GM13976 (cell line): ENCODE data around the gene SMCO1.
"Not testable (repeated sequence)": the region's sequence is repeated elsewhere in the genome, so short reads cannot be mapped to it uniquely, and the experiment has no call there.

Experiments
- DNase-seq: peaks from one replicate; pipeline ENCODE4 v3.0.0; 2012; ENCODE audit warnings: low spot score
- CTCF ChIP-seq: IDR thresholded peaks from 2 replicates; pipeline ENCODE4 v1.5.1; 2012; ENCODE audit warnings: borderline replicate concordance, mild to moderate bottlenecking; ENCODE audit not compliant: insufficient read depth; ENCODE audit errors: extremely low read depth, missing control alignments, control extremely low read depth
- in situ Hi-C: fragments of 300-500 bp; cut with MboI; formaldehyde crosslinking; loops from one replicate; pipeline ENCODE4 v1.12.0; 2022; ENCODE audit warnings: low sequenced_read_pairs, mixed read lengths, inconsistent platforms; ENCODE audit not compliant: unreplicated experiment

Gene SMCO1

GRCh38 chr3:196554205-196554604 lies 39.1 kb upstream of the SMCO1 start:
- in situ Hi-C loops = no loop called here
- DNase-seq = no peak
- TF ChIP-seq CTCF = no peak

- no peak for TF ChIP-seq CTCF
- DNase-seq = no peak
- in situ Hi-C loops = no loop called here
Measured at GRCh38 chr3:196553551-196553950, 38.4 kb upstream of the SMCO1 start.

DNA sequence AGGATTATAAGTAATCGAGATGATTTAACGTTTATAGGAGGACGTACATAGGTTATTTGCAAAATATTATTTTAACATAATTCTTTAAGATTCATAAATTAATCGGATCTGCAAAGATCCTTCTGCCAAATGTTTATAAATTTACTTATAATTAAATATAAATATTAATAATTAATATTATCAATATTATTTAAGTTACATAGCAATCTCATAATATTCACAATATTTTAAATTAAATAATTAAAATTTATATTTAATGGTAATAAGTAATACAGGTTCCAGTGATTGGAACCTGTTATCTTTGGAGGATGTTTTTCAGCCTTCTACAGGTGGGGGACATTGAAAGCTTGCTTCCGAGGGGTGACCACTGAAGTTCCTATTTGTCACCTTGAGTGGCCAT lies 37.1 kb upstream of the SMCO1 start:
- no peak for DNase-seq
- in situ Hi-C loops = no loop called here
- no peak for TF ChIP-seq CTCF

- in situ Hi-C loops, DNase-seq: not testable (repeated sequence)
Measured at GRCh38 chr3:196550172-196550571, 35.0 kb upstream of the SMCO1 start.

GRCh38 chr3:196549312-196549711 lies 34.2 kb upstream of the SMCO1 start:
- DNase-seq, in situ Hi-C loops: not testable (repeated sequence)

DNA sequence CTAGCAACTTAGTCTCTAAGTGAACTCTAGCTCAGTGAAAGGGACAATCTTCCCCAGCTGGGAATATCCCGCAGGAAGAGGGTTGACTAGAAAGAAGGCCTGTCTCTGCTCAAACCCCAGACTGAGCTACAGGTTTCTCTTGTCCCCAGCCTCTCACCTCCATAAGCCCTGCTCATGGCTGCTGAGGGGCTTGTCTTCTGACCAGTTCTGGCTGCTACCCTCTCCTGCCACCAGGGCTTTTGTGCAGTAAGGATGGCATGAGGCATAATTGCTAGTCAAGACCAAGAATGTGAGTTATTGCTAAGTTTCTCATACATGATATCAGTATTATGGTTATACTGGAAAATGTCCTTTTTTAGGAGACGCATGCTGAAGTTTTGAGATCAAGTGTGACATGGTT lies 31.9 kb upstream of the SMCO1 start:
- DNase-seq = no peak
- in situ Hi-C loops = no loop called here
- no peak for TF ChIP-seq CTCF

DNA sequence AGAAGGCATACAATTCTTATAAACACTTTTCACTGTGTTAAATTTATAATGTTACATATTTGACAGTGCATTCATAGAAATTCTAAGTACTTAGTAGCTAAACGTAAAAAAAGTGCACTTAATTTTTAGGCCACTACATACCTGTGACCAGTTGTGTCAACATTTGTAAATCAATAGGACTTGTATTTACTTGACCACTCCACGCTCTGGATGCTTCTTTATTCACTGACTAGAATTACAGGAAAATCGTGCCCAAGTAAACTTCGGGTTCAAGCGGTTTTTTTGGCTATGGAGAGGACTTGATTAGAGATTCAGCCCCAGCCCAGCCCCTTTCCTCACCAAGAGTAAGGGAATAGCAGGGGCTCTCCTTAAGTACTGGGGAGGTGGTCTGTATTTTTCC lies 31.4 kb upstream of the SMCO1 start:
- in situ Hi-C loops = no loop called here

More for the DNA sequence above, 31.4 kb upstream of the SMCO1 start:
- DNase-seq = no peak
- no peak for TF ChIP-seq CTCF
